NCI-H774 (cell line): Measurements from ENCODE around the gene ZACN.

Experiments
- DNase-seq: peaks from one replicate; lab custom pipeline; 2025; lab: John Stamatoyannopoulos, UW

ZACN gene

DNA sequence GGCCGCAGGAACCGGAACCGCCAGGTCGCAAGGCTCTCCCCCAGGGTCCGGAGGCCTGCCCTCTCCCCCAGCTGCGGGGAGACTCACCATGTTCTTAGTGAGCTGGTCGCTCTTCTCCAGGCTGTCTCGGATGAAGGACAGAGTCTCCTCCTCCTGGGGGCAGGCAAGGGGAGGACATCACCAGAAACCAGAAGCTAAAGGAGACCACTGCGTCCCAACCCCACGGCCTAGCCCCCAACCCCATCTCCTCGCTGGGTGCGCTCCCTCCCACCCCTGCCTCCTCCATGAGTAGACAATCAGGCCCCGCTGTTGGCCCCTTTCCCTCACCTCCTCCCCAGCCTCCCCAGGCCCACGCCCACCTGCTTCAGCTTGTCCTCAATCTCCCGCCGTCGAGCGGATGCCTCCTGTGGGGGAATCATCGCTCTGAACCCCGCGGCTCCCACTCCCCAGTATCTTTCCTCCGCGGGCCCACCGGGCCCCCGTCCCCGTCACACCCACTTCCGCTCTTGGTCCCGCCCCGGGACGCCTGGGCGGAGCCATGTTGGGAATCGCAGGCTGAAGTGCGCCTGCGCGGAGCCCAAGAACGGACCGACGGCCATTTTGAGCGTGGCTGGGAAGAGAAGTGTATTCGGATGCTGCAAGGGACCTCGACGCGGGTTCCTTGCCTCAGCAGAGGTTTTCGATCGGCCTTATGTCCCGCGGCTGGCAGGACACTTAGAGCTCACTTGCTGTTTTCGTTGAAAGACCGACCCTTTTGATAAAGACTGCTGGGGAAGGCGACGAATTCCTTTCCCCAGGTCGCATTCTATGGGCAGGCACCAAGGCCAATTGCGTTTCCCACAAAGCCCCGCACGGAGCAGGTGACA, 24.5 kb downstream of the ZACN start, which contains the start of gene EXOC7:
EXOC7 (minus strand) TSS at position 514 of the 866 bp plus-strand sequence; CDS start at position 419, 95 bp downstream.
- peak; percentile 97 for DNase-seq

DNA sequence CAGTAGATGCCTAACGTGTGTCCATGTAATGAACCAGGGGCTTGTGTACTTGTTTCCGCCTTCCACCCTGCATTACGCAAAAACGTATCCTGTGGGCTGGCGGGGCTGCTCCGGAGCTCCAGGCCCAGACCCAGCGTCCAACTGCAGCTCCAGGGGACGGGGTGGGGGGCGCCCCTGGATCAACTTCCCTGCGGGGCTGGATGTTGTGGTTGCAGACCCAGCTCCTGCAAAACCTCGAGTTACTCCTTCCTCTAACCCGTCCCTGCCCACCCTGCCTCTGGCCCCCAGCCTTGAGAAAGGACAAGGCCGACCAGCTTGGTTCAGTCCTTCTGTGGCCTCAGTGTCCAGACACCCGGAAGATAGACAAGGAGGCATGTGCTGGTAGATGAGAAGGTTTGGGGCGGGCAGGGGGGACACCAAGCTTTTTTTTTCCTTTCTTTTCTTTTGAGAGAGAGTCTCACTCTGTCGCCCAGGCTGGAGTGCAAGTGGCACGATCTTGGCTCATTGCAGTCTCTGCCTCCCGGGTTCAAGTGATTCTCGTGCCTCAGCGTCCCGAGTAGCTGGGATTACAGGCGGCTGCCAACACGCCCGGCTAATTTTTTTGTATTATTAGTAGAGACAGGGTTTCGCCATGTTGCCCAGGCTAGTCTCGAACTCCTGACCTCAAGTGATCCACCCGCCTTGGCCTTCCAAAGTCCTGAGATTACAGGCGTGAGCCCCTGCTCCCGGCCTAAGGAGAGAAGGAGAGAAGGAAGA, 25.3 kb downstream of the ZACN start:
- no peak for DNase-seq

DNA sequence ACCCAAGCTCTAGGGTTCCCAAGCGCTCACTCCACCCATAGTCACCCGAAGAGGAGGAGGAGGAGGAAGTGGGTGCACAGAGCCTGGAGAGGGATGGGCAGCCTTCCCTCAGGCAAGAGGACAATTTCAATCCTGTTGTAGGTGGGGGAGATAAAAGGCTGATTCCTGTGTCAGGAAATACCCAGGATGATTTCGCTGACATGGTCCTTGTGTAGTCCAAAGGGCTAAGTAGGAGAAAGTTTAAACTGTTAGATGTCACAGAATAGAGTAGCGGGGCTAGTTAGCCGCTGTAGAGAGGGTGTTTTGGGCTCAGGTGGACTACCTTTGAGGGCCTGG, 25.9 kb downstream of the ZACN start:
- no peak for DNase-seq

DNA sequence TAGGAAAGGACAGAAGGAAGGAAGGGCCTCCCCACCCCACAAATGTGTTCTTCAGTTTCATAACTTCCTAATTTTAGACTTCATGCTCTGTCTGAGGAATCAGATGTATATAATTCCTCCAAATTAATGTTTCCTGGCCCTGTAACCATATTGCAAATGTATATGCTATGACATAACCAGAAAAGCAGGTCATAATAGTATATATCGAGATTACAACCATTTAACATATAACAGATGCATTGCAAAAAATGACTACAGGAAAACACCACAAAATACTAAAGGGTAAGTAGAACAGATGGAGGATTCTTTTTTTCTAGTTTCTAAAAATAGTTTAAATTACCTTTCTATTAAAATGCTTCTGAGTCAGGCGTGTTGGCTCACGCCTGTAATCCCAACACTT, 27.7 kb downstream of the ZACN start:
- DNase-seq, result no peak

DNA sequence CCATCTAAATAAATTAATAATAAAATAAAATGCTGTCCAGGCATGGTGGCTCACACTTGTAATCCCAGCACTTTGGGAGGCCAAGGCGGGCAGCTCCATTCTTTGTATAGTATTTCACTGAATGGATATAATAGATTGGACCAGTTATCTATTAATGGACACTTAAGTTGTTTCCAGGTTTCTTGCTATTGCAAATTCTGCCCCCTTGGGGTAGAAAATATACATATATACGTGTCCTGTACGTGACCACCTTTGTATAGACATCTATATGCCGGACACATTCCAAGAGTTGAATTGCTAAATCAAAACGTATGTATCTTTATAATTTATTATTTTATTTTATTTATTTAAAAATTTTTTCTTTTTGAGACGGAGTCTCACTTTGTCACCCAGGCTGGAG, 28.5 kb downstream of the ZACN start:
- no peak for DNase-seq

DNA sequence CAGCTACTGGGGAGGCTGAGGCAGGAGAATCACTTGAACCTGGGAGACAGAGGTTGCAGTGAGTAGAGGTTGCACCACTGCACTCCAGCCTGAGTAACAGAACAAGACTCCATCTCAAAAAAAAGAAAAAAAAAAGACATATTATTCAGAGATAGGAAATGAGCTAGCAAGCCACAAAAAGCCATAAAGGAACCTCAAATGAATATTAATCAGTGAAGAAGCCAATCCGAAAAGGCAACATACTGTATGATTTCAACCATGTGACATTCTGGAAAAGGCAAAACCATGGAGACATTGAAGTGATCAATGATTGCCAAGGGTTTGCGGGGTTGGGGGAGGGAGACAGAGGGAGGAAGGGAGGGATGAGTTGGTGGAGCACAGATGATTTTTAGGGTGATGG, 33.0 kb downstream of the ZACN start:
- no peak for DNase-seq

DNA sequence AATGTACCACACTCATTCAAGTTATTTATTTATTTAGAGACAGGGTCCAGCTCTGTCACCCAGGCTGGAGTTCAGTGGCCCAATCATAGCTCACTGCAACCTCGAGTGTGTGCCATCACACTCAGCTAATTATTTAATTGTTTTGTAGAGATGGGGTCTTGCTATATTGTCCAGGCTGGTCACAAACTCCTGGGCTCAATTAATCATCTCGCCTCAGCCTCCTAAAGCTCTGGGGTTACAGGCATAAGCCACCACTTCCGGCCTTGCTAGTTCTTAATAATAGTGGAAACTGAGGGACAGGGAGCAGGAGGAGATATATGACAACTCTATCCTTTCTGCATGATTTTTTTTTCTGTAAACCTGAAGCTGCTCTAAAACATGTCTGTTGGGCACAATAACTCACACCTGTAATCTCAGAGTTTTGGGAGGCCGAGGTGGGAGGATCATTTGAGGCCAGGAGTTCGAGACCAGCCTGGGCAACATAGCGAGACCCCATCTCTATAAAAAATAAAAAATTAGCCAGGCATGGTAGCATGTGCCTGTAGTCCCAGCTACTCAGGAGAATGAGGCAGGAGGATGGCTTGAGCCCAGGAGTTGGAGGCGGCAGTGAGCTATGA, 36.3 kb downstream of the ZACN start:
- DNase-seq, result no peak

DNA sequence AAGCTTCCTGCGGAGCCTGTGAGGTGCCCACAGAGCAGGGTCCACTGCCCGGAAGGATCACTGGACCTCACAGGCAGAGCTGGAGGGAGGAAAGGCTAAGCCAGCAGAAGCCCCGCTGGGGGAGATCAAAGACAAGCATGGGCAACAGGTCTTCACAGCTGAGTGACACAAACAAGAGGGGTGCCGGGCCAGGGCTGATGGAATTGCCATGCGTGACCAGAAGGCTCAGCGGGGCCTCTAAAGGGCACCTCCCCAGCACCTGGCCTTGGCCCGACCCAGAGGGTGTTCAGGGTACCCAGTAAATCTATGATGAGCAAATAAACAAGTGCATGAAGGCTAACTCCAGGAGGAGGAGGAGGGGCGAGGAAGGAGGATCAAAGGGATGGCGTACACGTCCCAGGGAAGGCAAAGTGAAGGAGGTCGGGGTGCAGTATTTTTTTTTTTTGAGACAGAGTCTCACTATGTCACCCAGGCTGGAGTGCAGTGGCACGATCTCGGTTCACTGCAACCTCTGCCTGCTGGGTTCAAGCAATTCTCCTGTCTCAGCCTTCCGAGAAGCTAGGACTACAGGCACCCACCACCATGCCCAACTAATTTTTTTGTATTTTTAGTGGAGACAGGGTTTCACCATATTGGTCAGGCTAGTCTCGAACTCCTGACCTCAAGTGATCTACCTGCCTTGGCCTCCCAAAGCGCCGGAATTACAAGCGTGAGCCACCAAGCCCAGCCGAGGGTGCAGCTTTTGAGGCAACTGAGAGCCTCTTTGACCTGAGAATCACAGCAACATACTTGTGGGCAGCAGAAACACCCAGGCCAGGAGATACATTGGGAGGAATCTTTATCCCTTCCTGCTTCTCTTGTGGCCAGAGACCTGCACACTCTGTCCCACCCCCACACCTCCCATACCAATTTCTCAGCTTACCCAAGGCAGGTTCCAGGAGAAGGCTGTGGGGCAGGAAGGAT, 40.7 kb downstream of the ZACN start:
- no peak for DNase-seq

DNA sequence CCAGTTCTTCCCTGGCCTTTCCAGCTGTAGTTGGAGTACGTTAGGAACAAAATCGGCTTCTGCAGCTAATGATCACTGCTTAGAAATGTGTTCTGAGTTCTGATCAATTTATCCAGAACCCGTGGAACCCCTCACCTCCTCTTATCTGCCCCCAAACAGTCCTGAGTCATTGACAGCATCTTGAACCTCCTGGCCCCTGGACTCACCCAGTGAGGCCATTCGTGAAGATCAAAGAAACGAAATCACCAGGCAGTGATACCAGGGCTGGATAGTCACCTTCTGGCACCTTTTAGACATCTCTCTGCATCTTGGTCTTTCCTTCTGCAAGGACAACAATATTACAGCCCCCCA, 41.7 kb downstream of the ZACN start:
- DNase-seq, result no peak

DNA sequence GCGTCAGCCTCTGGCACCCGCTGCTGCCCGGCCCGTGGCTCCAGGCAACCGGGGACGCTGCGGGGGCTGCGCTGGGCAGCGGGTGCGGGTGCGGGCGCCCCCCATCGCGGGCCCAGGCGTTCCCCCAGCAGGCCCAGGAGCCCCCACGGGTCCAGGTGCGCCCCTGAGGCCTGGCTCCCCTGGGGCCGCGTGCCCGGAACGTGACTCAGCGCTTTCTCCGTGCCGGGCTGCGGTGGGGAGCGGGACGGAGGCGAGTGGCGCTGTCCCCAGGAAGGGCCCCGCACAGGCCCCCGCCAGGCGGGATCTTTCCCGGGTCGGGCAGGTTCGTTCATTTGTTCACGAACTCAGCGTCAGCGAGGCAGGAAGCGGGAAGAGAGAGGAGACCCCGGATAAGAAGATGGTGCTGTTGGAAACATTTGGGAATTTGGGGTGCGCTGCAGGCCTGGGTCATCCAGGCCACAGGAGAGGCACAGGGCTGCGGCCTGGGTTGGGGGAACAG, 43.0 kb downstream of the ZACN start:
- DNase-seq, result no peak

DNA sequence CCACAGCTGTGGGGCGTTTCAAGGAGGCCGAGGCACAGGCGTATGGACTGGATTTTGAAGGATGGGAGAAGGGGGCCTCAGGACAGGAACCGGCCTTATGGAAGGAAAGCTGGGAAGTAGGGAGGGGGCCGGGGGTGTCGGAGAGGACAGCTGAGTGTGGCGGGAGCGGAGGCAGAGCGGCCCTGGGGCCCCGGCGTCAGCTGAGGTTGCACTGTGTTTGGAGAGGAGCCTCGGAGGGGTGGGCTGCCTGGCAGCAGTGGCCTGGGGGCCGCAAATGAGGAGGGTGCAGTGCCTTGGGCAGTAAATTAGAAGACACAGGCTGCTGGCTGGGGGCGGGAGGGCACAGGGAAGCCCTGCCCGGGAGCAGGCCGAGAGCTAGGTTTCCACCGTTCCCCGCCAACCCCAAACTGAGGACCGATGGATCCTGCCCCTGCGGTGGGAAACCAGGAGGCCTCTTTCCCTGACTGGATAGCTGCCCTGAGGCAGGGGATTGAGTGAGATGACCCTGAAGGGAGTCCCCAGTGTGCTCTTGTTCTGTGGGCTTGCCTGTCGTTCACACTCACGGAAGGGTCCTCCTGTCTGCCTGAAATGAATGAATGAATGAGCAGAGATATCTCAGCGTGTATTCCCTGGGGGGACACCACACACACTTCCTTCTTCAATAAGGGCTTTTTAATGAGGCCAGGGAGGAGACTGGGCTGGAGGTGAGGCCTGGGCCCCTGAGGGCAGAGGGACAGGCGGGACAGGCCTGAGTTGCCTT, 43.6 kb downstream of the ZACN start:
- DNase-seq, result no peak

DNA sequence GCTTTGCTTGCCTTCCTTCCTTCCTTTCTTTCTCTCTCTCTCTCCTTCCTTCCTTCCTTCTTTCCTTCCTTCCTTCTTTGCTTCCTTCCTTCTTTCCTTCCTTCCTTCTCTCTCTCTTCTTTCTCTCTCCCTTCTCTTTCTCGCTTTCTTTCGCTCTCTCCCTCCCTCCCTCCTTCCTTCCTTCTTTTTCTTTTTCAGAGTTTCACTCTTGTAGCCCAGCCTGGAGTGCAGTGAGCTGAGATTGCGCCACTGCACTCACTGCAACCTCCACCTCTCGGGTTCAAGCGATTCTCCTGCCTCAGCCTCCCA, 44.2 kb downstream of the ZACN start:
- no peak for DNase-seq

DNA sequence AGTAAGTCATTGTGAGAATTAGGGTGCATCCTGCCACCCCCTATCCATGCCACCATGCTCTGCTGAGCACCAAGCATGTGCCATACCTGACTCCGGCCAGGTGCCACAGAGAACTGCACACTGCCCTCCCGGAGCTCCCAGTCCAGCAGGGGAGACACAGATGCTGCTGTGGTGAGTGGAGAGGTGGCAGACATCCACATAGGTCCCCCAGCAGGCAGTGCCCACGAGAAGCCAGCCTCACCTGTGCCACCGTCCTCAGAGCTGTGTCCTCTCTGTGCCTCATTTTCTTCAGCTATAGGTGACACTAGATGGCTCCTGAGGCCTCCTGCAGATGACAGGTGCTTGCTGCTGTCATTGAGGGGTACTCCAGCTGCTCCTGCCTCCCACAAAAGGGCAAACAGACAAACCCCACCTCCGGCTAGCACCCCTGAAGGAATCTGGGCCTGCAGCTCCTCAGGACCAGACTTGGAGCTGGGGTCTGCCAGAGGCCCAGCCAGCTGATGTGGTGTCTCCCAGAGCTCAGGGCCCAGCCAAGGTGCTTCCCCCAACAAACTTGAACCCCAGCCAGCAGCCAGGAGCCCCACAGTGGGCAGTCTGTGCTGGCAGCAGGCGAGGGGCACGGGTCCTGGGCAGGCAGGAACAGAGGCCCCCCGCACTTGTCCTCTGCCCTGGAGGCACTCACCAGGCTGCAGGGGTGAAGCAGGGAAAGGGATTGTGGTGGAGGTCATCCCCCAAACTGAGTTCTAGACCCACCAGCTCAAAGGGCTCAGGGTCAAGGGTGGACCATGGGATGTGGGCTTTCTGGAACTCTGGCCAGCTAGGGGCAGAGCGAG, 45.0 kb downstream of the ZACN start:
- no peak for DNase-seq

DNA sequence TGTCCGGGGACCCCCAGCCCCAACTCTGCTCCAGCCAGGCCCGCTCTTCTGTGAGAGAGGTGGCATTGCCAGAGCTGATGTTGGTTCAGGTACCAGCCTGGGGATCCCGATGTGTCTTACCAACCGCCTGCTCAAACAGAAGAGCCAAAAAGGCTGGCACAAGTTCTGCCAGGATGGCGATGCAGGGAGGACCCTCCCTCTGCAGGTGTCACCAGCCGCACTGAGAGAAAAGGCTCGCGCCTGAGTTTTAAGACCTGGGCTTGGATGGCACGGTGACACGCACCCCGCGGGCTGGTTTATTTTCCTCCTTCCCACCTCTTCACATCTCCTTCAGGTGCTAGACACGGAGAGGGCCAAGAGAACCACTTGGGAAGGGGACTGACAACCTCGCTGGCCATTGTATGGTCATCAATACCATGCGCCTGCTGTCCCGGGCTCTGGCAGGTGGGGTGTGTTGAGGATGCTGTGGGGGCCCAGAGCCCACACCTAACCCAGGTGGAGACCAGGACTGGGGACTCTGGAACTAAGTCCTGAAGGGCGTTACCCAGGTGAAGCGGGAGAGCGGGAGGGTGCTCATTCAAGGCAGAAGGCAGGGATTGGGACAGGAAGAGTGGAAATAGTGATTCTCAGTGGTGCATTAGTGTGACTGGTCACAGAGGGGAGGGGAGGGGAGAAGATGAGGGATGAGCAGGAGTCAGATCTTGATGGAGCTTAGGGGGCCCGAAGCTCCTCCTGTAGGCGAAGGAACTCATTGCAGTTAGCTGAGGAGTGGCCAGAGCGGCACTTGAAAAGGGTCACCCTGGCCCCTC, 45.8 kb downstream of the ZACN start:
- DNase-seq, result no peak

DNA sequence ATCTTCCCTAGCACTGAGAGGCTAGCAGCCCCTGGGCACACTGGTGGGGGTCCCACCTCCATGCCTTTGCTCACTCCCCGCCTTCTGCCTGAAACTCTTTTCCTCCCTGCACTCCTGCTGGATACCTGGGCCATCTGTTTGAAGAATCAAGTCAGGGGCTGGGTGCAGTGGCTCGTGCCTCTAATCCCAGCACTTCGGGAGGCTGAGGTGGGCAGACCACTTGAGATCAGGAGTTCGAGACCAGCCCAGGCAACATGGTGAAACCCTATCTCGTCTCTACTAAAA, 46.4 kb downstream of the ZACN start:
- DNase-seq, result no peak

DNA sequence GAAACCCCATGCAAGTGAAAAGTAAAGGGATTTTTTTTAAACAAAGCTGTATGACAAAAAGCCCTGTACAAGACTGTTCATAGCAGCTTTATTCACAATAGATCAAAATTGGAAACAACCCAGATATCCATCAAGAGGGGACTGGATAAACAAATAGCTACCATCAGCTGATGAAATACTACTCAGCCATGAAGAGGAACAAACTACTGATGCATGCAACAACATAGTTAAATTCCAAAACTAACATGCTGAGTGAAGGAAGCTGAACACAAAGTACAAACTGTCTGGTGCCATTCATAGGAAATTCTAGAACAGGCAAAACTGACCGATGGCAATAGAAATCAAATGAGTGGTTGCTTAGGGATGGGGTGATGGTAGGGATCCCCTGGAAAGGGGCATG, 46.9 kb downstream of the ZACN start:
- no peak for DNase-seq

DNA sequence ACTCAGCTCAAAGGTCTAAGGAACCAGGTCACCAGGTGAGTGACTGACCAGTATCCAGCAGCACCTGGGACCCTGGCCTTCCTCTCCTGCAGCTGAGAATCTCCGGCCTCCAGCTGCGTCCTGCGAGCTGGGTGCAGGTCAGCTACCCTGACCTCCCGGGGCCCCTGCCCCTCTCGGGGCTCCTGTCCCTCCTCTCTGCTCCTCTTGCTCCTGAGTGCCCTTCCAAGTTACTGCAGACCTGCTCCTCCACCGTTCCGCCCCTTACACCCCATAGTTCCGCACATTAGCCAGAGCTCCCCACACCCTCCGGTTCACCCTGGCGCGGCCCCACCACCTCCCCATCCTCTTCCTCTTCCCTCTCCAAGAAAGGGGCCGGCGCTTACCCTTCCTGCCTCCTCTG, 51.5 kb downstream of the ZACN start:
- no peak for DNase-seq

DNA sequence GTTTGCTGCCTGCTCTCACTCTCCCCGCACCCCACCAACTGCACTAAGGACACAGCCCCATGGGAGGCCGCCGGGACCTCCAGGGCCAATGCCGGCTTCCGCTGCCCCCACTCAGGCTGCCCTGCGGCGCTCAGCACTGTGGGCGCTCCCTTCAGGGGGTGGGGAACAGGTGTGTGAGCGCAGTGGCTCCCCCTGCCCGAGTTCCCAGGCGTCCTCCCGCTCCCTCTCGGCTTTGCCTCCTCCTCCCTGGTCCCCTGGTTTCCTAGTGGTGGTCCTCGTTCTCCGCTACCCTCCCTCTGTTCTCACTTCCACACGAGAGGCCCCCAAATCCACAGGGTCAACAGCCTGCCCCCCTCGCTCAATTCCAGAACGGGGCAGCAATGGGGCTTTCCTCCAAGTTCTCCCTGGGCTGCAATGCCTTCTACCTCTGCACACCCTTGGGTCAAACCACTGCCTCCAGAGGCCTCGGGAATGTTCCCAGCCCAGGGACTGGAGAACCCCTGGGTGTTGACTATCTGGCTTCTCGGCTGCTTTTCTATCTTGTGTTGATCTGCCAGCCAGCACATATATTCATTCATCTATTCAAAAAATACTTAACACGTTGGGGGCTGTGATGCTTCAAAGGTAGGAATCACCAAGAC, 52.2 kb downstream of the ZACN start:
- no peak for DNase-seq
